ENCODE measurements around the gene WDTC1. TPM values are rescaled to one million over a fixed set of nuclear protein-coding genes. Genes with fewer than 3 reads are reported as not detected.
"Not testable (repeated sequence)": the region's sequence is repeated elsewhere in the genome, so short reads cannot be mapped to it uniquely, and the experiment has no call there.

The WDTC1 gene, protein sequence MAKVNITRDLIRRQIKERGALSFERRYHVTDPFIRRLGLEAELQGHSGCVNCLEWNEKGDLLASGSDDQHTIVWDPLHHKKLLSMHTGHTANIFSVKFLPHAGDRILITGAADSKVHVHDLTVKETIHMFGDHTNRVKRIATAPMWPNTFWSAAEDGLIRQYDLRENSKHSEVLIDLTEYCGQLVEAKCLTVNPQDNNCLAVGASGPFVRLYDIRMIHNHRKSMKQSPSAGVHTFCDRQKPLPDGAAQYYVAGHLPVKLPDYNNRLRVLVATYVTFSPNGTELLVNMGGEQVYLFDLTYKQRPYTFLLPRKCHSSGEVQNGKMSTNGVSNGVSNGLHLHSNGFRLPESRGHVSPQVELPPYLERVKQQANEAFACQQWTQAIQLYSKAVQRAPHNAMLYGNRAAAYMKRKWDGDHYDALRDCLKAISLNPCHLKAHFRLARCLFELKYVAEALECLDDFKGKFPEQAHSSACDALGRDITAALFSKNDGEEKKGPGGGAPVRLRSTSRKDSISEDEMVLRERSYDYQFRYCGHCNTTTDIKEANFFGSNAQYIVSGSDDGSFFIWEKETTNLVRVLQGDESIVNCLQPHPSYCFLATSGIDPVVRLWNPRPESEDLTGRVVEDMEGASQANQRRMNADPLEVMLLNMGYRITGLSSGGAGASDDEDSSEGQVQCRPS
- polyA plus RNA-seq (2013, experiment 1 of 2; ENCODE audit: insufficient read length): 27.5 TPM
- 27.5 TPM for polyA plus RNA-seq (2013, experiment 2 of 2; ENCODE audit: insufficient read length)

DNA sequence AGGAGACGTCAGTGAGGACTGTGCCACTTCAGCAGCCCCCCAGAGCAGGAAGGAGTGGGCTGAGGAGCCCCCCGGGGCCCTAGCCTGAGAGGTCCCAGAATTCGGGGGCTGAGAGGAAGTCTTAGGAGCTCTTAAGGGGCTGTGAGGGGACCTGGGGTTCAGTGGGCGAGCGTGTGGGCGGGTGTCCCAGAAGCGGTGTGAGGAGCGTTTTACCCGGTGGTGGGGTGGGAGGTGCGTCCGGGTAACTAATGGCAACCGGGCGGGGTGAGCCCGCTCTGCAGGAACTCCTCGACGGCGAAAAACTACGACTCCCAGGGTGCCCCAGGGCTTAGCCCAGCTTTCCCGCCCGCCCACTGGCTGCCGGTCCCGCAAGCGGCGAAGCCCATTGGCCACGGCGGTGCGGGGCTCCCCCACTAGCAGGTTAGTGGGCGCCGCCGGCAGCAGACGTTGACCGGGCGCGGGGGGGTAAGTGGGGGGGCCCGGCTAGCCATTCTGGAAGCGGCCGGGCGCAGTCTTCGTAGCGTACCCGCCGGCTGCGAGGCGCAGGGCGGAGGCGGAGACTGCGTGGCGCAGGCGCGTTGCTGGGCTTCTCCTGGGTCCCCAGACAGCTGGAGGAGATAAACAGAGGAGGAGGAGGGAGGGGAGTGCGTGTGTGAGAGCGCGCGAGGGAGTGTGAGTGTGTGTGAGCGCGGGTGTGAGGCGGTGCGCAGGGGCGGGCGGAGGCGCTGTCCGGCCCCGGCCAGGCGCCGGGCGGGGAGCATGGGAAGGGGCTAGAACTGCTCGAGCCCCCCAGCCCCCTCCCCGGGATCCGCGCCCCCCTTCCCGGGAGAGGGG, at the start of gene WDTC1:
Gene WDTC1, plus strand, starts transcription at position 584 of the 834 bp plus-strand sequence. CDS start 26,423 bp downstream, outside the sequence.
- peak; percentile 97 for DNase-seq

DNA sequence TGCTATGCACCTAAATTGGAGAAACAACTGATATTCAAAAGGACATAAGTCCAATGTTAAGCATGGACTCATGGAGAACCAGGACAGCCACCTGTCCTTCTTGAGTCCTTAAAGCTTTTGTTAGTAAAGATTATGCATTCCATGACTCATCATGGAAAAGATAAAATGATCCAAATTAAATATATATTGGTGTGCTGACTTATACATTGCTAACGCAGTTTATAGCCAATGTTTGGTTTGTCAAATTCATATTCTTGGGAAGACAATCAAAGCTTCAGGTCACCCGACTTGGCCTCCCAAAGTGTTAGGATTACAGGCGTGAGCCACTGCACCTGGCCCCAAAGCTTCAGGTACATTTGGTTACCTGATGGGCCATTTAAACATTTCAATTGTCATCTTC, 49.8 kb upstream of the WDTC1 start:
- not testable (repeated sequence) for DNase-seq

DNA sequence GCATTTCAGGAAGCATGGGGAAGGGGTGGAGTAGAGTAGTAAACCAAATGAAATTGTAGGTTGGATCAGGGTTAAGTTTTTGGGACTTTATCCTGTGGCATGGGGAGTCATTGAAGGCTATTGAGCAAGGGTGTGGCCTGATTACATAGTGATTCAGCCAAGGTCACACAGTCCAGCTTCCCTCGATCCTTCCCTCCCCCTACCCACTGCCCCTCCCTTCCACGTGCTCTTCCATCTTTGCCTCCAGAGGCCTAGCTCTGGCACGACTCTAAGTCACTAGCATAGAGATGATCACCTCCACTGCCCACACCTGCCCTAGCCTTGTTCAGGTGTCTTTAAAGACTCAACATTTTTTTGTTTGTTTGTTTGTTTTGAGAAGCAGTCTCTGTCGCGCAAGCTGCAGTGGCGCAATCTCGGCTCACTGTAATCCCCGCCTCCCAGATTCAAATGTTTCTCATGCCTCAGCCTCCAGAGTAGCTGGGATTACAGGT, 42.3 kb upstream of the WDTC1 start:
- no peak for DNase-seq

DNA sequence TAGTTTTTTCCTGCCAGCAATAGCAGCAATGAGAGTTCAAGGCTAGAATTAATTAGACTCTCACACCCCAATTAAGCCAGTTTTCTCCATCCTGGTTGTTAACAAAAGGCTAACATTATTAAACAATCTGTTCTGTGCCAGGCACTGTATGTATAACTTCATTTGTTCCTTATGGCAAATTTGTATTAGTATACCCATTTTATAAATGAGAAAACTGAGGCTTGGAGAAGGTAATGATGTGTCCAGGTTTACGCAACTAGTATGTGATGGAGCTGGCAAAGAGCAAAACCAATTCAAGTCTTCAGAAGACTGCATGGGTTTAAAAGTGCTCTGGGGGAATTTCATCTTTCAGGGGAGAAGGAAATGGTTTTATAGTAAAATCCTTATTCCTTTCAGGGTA, 41.2 kb upstream of the WDTC1 start:
- DNase-seq: no peak

DNA sequence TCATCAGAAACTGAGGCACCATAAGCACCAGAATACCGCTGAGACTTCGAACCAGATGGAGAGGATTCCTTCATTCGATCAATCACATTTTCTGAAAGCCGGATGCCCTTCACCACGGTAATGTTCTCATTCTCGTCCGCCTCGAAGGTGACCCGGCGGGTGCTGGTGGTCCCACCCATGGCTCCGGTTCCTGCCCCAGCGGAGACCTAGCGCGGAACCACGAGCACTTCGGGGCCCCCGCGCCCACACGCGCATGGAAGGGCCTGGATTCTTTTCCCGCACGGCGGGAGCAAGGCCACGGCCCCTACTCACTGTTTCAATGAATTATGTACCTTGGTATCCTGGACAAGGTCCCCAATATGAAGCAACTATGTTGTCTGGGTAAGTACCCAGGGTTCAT, 33.1 kb upstream of the WDTC1 start:
- no peak for DNase-seq

DNA sequence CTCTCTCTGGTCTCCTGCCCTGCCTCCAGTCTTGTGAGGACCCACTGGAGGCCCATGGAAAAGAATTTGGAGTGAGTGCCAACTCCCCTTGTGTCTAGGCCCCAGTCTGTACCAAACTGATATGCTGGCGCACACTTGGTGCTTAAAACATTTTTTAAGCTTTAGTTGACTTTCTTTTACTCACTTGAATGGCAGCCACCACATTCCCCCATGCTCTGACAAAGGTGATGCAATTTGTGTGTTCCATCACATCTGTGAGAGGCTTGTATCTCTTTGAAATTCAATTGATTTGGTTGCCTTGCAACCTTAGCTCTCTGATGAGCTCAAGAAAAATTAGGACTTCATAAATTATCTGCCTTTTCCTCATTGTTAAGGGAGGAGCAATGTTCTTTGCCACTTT, 30.5 kb upstream of the WDTC1 start:
- peak; percentile 55 for DNase-seq

DNA sequence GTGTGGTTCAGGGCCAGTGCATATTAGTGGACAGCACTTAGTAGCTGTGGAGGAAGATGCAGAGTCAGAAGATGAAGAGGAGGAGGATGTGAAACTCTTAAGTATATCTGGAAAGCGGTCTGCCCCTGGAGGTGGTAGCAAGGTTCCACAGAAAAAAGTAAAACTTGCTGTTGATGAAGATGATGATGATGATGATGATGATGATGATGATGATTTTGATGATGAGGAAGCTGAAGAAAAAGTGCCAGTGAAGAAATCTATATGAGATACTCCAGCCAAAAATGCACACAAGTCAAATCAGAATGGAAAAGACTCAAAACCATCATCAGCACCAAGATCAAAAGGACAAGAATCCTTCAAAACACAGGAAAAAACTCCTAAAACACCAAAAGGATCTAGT, 27.2 kb upstream of the WDTC1 start:
- not testable (repeated sequence) for DNase-seq

DNA sequence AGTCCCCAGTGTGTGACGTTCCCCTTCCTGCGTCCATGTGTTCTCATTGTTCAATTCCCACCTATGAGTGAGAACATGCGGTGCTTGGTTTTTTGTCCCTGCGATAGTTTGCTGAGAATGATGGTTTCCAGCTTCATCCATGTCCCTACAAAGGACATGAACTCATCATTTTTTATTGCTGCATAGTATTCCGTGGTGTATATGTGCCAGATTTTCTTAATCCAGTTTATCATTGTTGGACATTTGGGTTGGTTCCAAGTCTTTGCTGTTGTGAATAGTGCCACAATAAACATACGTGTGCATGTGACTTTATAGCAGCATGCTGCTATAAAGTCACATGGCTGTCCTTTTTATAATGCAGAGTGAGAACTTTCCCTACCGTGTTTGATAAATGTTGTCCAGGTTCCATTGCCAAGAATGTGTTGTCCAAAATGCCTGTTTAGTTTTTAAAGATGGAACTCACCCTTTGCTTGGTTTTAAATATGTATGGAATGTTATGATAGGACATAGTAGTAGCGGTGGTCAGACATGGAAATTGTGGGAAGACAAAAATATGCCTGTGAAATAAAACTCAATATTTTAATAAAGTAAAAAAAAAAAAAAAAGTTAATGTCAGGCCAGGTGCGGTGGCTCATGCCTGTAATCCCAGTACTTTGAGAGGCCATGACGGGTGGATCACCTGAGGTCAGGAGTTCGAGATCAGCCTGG, 26.1 kb upstream of the WDTC1 start:
- peak; percentile 16 for DNase-seq

DNA sequence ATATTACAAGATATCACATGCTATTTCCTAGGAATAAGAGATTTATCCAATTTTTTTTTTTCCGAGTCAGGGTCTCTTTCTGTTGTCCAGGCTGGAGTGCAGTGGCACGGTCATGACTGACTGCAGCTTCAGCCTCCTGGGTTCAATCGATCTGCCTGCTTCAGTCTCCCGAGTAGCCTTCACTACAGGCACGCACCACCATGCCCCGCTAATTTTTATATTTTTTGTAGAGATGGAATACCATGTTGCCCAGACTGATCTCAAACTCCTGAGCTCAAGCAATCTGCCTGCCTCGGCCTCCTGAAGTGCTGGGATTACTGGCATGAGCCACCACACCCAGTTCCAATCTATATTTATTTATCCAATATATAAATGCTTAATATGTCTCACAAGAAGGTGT, 18.0 kb upstream of the WDTC1 start:
- no peak for DNase-seq

DNA sequence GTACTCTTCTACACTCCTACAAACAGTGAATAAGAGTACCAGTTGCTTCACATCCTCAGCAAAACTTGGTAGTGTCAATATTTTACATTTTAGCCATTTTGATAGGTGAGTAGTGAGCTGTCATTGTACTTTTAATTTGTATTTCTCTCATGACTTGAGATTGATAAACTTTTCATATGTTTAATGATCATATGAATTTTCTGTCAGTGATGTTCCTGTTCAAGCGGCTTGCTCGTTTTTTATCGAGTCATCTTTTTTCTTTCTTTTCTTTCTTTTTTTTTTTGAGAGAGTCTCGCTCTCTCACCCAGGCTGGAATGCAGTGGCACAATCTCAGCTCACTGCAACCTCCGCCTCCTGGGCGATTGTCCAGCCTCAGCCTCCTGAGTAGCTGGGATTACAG, 17.0 kb upstream of the WDTC1 start:
- DNase-seq: no peak

DNA sequence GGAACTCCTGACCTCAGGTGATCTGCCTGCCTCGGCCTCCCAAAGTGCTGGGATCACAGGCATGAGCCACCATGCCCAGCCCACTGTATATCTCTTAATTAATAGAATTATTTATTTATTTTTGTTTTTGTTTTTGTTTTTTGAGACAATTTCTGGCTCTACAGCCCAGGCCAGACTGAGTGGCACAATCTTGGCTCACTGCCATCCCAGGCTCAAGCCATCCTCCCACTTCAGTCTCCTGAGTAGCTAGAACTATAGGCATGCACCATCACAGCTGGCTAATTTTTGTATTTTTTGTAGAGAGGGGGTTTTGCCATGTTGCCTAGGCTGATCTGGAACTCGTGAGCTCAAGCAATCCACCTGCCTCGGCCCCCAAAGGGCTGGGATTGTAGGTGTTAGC, 15.7 kb upstream of the WDTC1 start:
- DNase-seq: no peak

DNA sequence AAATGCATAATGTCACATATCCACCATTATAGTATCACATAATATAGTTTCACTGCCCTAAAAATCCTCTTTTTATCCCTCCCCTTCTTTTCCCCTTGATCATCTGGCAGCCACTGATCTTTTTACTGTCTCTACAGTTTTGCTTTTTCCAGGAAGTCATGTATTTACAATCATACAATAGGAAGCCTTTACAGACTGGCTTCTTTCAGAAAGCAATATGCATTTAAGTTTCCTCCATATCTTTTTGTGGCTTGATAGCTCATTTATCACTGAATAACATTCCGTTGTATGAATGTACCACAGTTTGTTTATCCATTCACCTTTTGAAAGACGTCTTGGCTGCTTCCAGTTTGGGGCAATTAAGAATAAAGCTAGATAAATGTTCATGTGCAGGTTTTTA, 14.3 kb upstream of the WDTC1 start:
- no peak for DNase-seq

DNA sequence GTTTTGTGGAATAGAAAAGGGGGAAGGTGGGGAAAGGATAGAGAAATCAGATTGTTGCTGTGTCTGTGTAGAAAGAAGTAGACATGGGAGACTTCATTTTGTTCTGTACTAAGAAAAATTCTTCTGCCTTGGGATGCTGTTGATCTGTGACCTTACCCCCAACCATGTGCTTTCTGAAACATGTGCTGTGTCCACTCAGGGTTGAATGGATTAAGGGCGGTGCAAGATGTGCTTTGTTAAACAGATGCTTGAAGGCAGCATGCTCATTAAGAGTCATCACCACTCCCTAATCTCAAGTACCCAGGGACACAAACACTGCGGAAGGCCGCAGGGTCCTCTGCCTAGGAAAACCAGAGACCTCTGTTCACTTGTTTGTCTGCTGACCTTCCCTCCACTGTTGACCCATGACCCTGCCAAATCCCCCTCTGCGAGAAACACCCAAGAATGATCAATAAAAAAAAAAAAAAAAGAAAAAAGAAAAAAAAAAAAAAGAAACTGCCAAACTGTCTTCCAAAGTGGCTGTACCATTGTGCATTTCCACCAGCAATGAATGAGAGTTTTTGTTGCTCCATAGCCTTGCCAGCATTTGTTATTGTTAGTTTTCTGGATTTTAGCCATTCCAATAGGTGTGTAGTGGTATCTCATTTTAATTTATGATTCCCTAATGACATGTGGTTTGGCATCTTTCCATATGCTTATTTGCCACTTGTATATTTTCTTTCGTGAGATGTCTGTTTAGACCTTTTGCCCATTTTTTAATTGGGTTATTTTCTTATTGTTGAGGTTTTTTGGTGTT, 13.5 kb upstream of the WDTC1 start:
- not testable (repeated sequence) for DNase-seq

DNA sequence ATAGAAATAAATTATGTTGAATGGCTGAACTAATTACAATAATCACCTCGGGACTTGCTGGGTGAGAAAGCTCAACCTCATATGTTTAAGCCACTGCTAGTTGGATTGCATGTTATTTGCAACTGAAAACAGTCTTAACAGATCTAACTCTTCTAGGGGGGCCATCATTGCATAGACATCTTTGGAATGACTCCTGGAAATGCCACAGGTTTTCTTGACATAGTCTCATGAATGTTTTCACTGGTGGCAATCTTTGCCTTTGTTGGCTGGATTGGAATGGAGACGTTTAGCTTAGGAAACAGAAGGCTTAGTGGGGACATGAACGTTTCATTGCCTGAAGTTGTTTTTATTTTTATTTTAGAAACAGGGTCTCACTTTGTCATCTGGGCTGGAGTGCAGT, 8.8 kb upstream of the WDTC1 start:
- no peak for DNase-seq

DNA sequence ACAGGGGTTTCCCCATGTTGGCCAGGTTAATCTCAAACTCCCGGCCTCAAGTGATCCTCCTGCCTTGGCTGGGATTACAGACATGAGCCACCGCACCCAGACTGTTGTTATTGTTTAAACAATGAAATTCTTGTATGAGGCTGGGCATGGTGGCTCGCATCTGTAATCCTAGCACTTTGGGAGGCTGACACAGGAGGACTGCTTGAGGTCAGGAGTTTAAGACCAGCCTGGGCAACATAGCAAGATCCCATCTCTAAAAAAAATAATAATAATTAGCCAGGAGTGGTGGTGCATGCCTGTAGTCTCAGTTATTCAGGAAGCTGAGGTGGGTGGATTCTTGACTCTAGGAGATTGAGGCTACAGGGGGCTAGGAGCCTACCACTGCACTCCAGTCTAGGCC, 6.7 kb upstream of the WDTC1 start:
- DNase-seq: no peak

DNA sequence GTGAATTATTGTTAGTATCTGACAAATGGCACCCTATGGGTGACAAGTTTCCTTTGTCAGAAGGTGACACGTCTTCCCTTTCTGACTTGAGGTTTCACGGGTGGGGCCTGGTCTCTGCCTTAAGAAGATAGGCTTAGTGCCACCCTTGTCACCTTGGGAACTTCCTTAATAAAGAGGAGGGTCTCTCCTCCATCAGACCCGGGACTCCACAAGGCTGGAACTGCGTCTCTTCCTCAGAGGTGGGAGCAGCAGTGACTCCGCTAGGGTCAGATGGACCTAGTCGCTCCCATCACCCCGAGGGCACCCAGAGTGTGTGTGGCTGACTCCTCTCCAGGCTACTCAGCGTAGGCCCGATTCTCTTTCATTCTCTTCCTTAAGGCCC, 774 bp upstream of the WDTC1 start:
- no peak for DNase-seq

DNA sequence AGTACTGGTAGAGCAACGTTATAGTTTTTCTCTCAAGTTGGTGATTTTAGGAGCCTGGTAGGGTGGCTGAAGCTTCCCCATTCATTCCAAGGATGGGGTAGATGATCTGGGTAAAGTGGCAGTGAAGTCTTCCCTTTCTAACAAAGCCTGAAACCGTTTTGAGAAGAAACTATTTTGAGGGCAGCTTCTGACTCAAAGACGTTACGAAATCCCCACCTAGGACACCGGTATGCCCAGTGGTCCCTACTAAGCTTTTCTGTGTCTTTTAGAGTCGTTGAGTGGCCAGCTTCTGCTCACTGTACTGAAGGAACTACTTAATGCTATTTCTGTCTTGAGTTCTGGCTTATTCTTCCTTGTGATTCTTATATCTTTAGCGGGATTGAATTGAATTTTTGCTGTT, 1.4 kb downstream of the WDTC1 start:
- peak; percentile 9 for DNase-seq

DNA sequence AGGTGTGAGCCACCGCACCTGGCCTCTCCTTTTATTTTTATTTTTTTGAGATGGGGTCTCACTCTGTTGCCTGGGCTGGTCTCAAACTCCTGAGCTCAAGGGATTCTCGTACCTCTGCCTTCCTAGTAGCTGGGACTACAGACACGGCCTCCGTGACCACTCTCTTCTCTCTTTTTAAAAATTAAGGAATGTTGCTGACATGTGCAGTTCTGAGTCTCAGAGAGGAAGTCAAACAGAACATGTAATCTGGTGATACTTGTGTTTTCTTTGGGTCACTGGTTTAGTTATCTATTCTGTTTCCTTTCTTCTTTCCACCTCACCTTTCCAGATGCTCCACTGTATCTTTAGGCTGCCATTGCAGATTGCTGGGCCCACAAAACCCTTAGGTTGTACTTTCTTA, 2.7 kb downstream of the WDTC1 start:
- DNase-seq: no peak

DNA sequence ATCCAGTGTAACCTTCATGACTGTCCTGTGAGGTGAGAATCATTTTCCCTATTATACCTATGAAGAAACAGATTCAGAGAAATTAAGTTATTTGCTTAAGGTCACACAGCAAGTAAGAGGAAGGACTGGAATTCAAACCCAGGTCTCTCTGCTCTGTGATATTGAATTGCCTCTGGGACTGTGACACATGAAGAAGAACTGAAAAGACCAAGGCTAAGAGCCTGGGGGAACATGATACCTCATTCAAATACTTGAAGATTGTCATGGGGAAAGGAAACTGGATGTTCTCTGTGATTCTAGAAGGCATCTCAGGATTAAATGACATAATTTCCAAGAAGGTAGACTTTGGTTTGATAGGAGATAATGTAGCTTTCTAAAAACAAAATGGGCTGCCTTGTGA, 3.6 kb downstream of the WDTC1 start:
- DNase-seq: no peak

DNA sequence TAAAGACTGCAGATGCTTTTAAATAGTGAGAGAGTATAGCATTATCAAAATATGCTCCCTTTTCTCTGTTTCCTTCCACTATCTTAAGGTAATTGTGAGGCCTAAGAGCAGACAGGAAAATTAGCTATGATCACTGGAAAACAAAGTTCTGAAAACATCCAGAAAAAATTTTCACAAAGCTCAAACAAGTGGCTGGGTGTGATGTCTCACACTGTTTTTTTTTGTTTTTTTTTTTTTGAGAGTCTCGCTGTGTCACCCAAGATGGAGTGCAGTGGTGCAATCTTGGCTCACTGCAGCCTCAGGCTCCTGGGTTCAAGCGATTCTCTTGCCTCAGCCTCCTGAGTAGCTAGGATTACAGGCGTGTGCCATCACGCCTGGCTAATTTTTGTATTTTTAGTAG, 7.2 kb downstream of the WDTC1 start:
- DNase-seq: no peak

DNA sequence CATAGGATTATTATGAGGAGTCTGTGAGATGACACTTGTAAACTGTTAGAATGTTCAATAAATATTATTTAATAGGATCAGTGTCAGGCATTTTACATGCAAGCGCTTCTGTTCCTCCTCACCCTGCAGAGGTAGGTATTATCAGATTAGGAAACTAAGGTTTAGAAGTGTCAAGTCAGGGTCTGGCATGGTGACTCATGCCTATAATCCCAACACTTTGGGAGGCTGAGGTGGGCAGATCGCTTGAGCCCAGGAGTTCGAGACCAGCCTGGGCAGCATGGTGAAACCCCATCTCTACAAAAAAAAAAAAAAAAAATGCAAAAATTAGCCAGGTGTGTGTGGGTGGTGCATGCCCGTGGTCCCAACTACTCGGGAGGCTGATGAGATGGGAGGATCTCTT, 9.2 kb downstream of the WDTC1 start:
- not testable (repeated sequence) for DNase-seq

Data from fibroblast of skin of abdomen (primary cell).